HCT116 (cell line): ENCODE measurements around the gene RRBP1. TPM values are rescaled to one million over a fixed set of nuclear protein-coding genes. Genes with fewer than 3 reads are reported as not detected.

Experiments
- ATAC-seq: fragments of 200-7000 bp; cut with Tn5 transposase; 2 replicates; pipeline ENCODE4 v1.9.1; 2020; ENCODE audit warnings: mild to moderate bottlenecking, moderate library complexity
- BruUV-seq: library from RNA; stranded (reverse); fragments of 400-500 nt; replicated peaks from 2 replicates; lab custom pipeline; 2021; lab: Mats Ljungman, UMichigan
- CTCF ChIA-PET: fragments of 300-600 bp; sonication (Branson Sonifier 250); formaldehyde crosslinking; loops from one replicate; lab custom pipeline; 2021; ENCODE audit warnings: antibody characterized with exemption; lab: Charles Lee
- POLR2A ChIA-PET: fragments of 300-600, 350-600 bp; sonication (Branson Sonifier 250); formaldehyde crosslinking; loops from one replicate; lab custom pipeline; 2021; ENCODE audit warnings: antibody characterized with exemption; lab: Charles Lee
- RAD21 ChIA-PET, 2 experiments: fragments of 300-600 bp; sonication (Branson Sonifier 250); formaldehyde crosslinking; loops; one replicate each; lab custom pipeline; 2023; ENCODE audit warnings: low total read pairs in 2 of 2; ENCODE audit not compliant: uncharacterized antibody in 2 of 2, unreplicated experiment in 2 of 2, low non-redundant PET in 1 of 2; lab: Charles Lee
- DNase-seq: peaks from one replicate; pipeline ENCODE4 v3.0.0-alpha.2; 2010; ENCODE audit warnings: low read depth, low spot score
- H2AFZ ChIP-seq: fragments of 200-600 bp; shearing (Covaris generic), sonication (generic); 2 replicates; pipeline ENCODE4 v1.6.1; 2017; ENCODE audit warnings: low read depth, mixed run types, mixed read lengths, antibody characterized with exemption, low read length; ENCODE audit not compliant: poor library complexity, severe bottlenecking
- H3K27ac ChIP-seq: 2 replicates; pipeline ENCODE4 v1.5.1; 2012; ENCODE audit warnings: low read depth, low read length
- H3K27me3 ChIP-seq: fragments of 200-600 bp; sonication (generic); 2 replicates; pipeline ENCODE4 v1.6.1; 2016; ENCODE audit warnings: mixed run types, low read length, mixed read lengths; ENCODE audit not compliant: insufficient read depth
- H3K36me3 ChIP-seq, 2 experiments: fragments of 200-500 bp in 1 of 2; fragments of 200-600 bp in 1 of 2; sonication (Bioruptor generic) in 1 of 2; sonication (generic) in 1 of 2; 2 replicates each; pipeline versions ENCODE4 v1.5.1 to v1.6.1; 2014 to 2016; ENCODE audit warnings: low read length in 2 of 2, inconsistent platforms in 1 of 2, mixed read lengths in 1 of 2, mixed run types in 1 of 2; ENCODE audit not compliant: insufficient read depth in 2 of 2, control insufficient read depth in 1 of 2
- H3K4me1 ChIP-seq, 2 experiments: fragments of 200-600 bp in 1 of 2; sonication (generic) in 1 of 2; 2 replicates each; pipeline versions ENCODE4 v1.5.1 to v1.6.1; 2012 to 2017; ENCODE audit warnings: low read length in 2 of 2, inconsistent platforms in 1 of 2, mild to moderate bottlenecking in 1 of 2, mixed read lengths in 1 of 2, mixed run types in 1 of 2, moderate library complexity in 1 of 2; ENCODE audit not compliant: insufficient read depth in 2 of 2, control insufficient read depth in 1 of 2
- H3K4me2 ChIP-seq: fragments of 200-600 bp; sonication (generic); 2 replicates; pipeline ENCODE4 v1.6.1; 2017; ENCODE audit warnings: mixed run types, low read length, mixed read lengths
- H3K4me3 ChIP-seq, 2 experiments: fragments of 200-600 bp in 1 of 2; sonication (generic) in 1 of 2; replicated peaks in 1 of 2; 2 replicates each; pipeline ENCODE4 v1.5.1; 2011 to 2016; ENCODE audit warnings: low read length in 2 of 2, control low read depth in 1 of 2, low read depth in 1 of 2, mild to moderate bottlenecking in 1 of 2, mixed read lengths in 1 of 2, mixed run types in 1 of 2
- H3K79me2 ChIP-seq: fragments of 200-600 bp; sonication (generic); 2 replicates; pipeline ENCODE4 v1.6.1; 2017; ENCODE audit warnings: mild to moderate bottlenecking, mixed run types, low read length, moderate library complexity, mixed read lengths; ENCODE audit not compliant: insufficient read depth
- H3K9ac ChIP-seq: fragments of 200-600 bp; sonication (generic); 2 replicates; pipeline ENCODE4 v1.6.1; 2016; ENCODE audit warnings: low read length, mixed read lengths
- H3K9me2 ChIP-seq: fragments of 200-600 bp; sonication (generic), shearing (Covaris generic); 2 replicates; pipeline ENCODE4 v1.6.1; 2017; ENCODE audit warnings: mixed run types, mild to moderate bottlenecking, moderate library complexity; ENCODE audit not compliant: insufficient read depth
- H3K9me3 ChIP-seq, 2 experiments: fragments of 200-500 bp in 1 of 2; fragments of 200-600 bp in 1 of 2; sonication (Bioruptor generic) in 1 of 2; sonication (generic) in 1 of 2; 2 replicates each; pipeline ENCODE4 v1.6.1; 2014 to 2017; ENCODE audit warnings: low read length in 2 of 2, mixed read lengths in 2 of 2, inconsistent platforms in 1 of 2, low read depth in 1 of 2, mild to moderate bottlenecking in 1 of 2, mixed run types in 1 of 2, moderate library complexity in 1 of 2; ENCODE audit not compliant: control insufficient read depth in 1 of 2, insufficient read depth in 1 of 2
- H4K20me1 ChIP-seq: fragments of 200-600 bp; sonication (generic), shearing (Covaris generic); 2 replicates; pipeline ENCODE4 v1.6.1; 2017; ENCODE audit warnings: mixed run types, mild to moderate bottlenecking, moderate library complexity; ENCODE audit not compliant: insufficient read depth
- CEBPB ChIP-seq: IDR thresholded peaks from 2 replicates; pipeline ENCODE4 v1.6.1; 2012; ENCODE audit warnings: low read depth
- ELF1 ChIP-seq: IDR thresholded peaks from 2 replicates; pipeline ENCODE4 v1.6.1; 2012; ENCODE audit warnings: low read depth, borderline replicate concordance
- EZH2 ChIP-seq: fragments of 200-600 bp; sonication (generic); IDR thresholded peaks from 2 replicates; pipeline ENCODE4 v1.6.1; 2017; ENCODE audit warnings: antibody characterized with exemption, mixed run types
- EZH2phosphoT487 ChIP-seq: fragments of 200-600 bp; IDR thresholded peaks from 2 replicates; pipeline ENCODE4 v1.6.1; 2018; ENCODE audit warnings: antibody characterized with exemption, borderline replicate concordance
- FOSL1 ChIP-seq: IDR thresholded peaks from 2 replicates; pipeline ENCODE4 v1.6.1; 2012; ENCODE audit warnings: low read depth
- JUND ChIP-seq: IDR thresholded peaks from 2 replicates; pipeline ENCODE4 v1.6.1; 2012
- POLR2A ChIP-seq: IDR thresholded peaks from 2 replicates; pipeline ENCODE4 v1.7.0; 2011; ENCODE audit warnings: borderline replicate concordance; ENCODE audit not compliant: insufficient read depth, insufficient read length; ENCODE audit errors: extremely low read depth
- RAD21 ChIP-seq: IDR thresholded peaks from 2 replicates; pipeline ENCODE4 v1.6.1; 2012; ENCODE audit warnings: low read depth, mild to moderate bottlenecking
- SIN3A ChIP-seq: IDR thresholded peaks from 2 replicates; pipeline ENCODE4 v1.6.1; 2012; ENCODE audit warnings: low read depth
- SP1 ChIP-seq: IDR thresholded peaks from 2 replicates; pipeline ENCODE4 v1.6.1; 2012; ENCODE audit warnings: low read depth
- TCF7L2 ChIP-seq: IDR thresholded peaks from 2 replicates; pipeline ENCODE4 v1.7.0; 2011; ENCODE audit warnings: borderline replicate concordance, inconsistent platforms; ENCODE audit not compliant: insufficient read depth, insufficient read length; ENCODE audit errors: extremely low read depth
- ZFX ChIP-seq: fragments of 450-650 bp; IDR thresholded peaks from 2 replicates; pipeline ENCODE4 v1.6.1; 2017
- intact Hi-C: fragments of 100-400 bp; cut with micrococcal nuclease; formaldehyde crosslinking; loops from 2 replicates; pipeline ENCODE4 v1.10.0; 2022
- total RNA-seq: library from RNA; stranded (reverse); gene quantifications from one replicate; pipeline ENCODE4 v1.2.1, GENCODE V29; 2021; ENCODE audit not compliant: unreplicated experiment
- TF ChIP-seq, protein P1 (sequence below): IDR thresholded peaks from 2 replicates; pipeline ENCODE4 v1.6.1; 2012
- TF ChIP-seq, protein P2 (sequence below): IDR thresholded peaks from 2 replicates; pipeline ENCODE4 v1.6.1; 2011; ENCODE audit warnings: mild to moderate bottlenecking, low read length, moderate library complexity; ENCODE audit not compliant: insufficient replicate concordance; ENCODE audit errors: extremely low read depth
- TF ChIP-seq, protein P3 (sequence below): IDR thresholded peaks from 2 replicates; pipeline ENCODE4 v1.6.1; 2012

RRBP1 gene
- total RNA-seq, 1 experiment from 2014 or later: 123 TPM

DNA sequence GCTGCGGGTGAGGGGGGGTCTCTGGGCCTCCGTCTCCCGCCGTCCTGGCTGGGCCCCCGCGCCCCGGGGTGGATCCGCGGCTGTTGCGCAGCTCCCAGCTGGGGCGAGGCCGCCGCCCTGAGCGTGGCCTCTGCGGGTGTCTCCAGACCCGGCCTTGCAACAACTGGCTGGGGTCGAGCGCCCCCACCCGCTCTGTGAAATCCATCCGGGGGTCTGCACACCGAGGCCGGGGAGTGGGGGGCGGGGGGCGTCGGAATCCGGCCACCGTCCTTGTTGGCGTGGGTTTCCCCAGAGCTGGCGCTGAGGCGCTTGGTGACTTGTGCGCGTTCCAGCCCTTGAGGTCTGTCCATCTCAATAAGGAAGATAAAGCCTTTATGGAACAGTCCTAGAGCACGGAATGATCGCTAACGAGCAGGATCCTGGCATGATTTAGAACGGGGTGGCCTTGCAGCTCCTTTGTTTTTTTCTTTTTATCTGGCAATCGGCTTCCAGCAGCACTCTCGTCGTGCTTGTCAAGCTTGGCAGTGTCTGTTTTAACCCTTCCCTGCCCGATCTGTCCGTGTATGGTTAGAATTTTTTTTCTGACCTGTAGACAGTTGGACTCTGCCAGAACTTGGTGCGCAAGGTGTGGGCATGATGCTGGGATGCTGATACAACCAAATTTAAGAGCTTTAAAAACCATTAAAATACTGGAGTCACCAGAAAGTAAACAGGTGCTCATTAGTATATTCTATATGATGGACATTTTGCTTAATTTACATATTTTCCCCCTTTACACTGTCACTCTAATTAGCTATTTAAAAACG lies 111.5 kb downstream of the RRBP1 start:
- ATAC-seq: peak; percentile 29
- Histone ChIP-seq H3K27ac (peak overlapping the region; percentile 98), H3K9me3 (no peaks in the 10 kb centered on the region), H2AFZ (no peak overlapping the region), H3K79me2 (peaks cover 63% of the 10 kb centered on the region), H3K4me3 (peak overlapping the region; percentile 71 to 90), H3K27me3 (no peaks in the 10 kb centered on the region), H3K9ac (peak overlapping the region; percentile 93), H4K20me1 (peaks cover 22% of the 10 kb centered on the region; the same call in 1 of the 2 replicates), H3K4me1 (peaks cover 30 to 46% of the 10 kb centered on the region in 2 experiments), H3K4me2 (peak overlapping the region; percentile 85), H3K9me2 (no peaks in the 10 kb centered on the region), H3K36me3 (peaks cover 0 to 6% of the 10 kb centered on the region in 2 experiments; a peak in 2 of 4 replicates)
- TF ChIP-seq JUND: no peak
- TF ChIP-seq ZFX: peak; percentile 66
- 0 out of 2 replicates have a peak, but pooled peaks have one; percentile 3 for TF ChIP-seq SIN3A
- peak; percentile 9 for TF ChIP-seq RAD21
- RAD21 ChIA-PET: interaction anchor here (0.7 to 1.1 kb wide), 3 partner anchors 14 to 52 kb away, joined by 3 to 4 read pairs (median 4); no protein-coding TSS in a partner anchor
- CTCF ChIA-PET: interaction anchor here (0.7 to 1.5 kb wide), 5 partner anchors 9 to 79 kb away, joined by 3 to 5 read pairs (median 3); no protein-coding TSS in a partner anchor
- POLR2A ChIA-PET: interaction anchor here (0.8 to 2.1 kb wide), 13 partner anchors 9 to 112 kb away, joined by 3 to 38 read pairs (median 4); partner anchors contain the start of genes BFSP1 and RRBP1
- BruUV-seq: TSS peak; percentile 41
- intact Hi-C loops: no loop called here
- peak; percentile 15 for DNase-seq

DNA sequence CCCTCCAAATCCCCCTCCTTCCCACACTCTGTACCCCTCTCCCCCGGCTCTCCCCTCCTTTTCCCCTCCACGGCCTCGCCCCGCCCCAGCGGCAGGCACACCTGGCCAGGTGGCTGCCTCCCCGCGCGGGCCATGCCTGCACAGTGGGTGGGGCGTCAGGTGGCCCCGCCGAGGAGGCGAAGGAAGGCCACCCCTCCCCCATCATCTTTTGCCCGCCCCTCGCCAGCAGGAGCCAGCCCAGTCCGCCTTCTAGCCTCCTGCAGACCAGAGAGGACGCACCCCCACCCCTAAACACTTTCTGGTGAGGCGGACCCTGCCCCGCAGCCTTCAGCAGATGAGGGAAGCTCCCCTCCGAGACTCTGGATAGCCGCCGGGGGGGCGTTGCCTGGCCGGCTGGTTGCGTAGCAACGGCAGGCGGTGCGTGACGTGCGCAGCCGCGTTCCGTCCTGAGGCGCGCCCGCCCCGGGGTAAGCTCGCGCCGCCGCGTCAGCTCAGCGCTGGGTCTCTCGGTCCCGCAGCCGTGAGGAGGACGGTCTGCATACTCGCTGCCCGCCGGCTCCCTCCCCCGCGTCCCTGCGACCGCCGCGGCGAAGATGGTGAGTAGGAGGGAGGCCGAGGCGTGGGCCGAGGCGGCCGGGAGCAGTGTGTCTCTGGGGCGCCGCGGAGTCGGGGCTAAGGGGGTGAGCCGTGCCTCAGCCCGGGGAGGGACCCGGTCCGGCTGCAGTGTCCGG lies 112.3 kb downstream of the RRBP1 start, which contains the start of gene DSTN:
Gene DSTN, plus strand, starts transcription at position 460 of the 731 bp plus-strand sequence. Its CDS starts 134 bp downstream, at position 594.
- intact Hi-C loops: loop anchor here (1.0 kb wide), 2 partner anchors 11 to 32 kb away; no protein-coding TSS in a partner anchor
- TF ChIP-seq, protein P1, sequence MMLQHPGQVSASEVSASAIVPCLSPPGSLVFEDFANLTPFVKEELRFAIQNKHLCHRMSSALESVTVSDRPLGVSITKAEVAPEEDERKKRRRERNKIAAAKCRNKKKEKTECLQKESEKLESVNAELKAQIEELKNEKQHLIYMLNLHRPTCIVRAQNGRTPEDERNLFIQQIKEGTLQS: no peak
- TF ChIP-seq POLR2A (peak; percentile 63), EZH2phosphoT487 (no peak), ELF1 (no peak), SP1 (peak; percentile 43; the same call in 1 of the 2 replicates), RAD21 (no peak), CEBPB (no peak), FOSL1 (no peak), ZFX (peak; percentile 79; the same call in 1 of the 2 replicates), EZH2 (no peak), TCF7L2 (no peak)
- TF ChIP-seq, protein P2, sequence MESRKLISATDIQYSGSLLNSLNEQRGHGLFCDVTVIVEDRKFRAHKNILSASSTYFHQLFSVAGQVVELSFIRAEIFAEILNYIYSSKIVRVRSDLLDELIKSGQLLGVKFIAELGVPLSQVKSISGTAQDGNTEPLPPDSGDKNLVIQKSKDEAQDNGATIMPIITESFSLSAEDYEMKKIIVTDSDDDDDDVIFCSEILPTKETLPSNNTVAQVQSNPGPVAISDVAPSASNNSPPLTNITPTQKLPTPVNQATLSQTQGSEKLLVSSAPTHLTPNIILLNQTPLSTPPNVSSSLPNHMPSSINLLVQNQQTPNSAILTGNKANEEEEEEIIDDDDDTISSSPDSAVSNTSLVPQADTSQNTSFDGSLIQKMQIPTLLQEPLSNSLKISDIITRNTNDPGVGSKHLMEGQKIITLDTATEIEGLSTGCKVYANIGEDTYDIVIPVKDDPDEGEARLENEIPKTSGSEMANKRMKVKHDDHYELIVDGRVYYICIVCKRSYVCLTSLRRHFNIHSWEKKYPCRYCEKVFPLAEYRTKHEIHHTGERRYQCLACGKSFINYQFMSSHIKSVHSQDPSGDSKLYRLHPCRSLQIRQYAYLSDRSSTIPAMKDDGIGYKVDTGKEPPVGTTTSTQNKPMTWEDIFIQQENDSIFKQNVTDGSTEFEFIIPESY: no peak
- TF ChIP-seq, protein P3, sequence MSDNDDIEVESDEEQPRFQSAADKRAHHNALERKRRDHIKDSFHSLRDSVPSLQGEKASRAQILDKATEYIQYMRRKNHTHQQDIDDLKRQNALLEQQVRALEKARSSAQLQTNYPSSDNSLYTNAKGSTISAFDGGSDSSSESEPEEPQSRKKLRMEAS: peak; percentile 77

More for the DNA sequence above, 112.3 kb downstream of the RRBP1 start, which contains the start of gene DSTN:
- Histone ChIP-seq H3K9me2 (no peaks in the 10 kb centered on the region), H3K4me1 (peaks cover 37 to 53% of the 10 kb centered on the region in 2 experiments), H3K4me2 (peak within 1 kb of the TSS; percentile 85), H2AFZ (no peak within 1 kb of the TSS), H3K4me3 (peak within 1 kb of the TSS; percentile 71 to 90), H3K9me3 (no peaks in the 10 kb centered on the region), H3K36me3 (peaks cover 0 to 6% of the 10 kb centered on the region in 2 experiments; a peak in 2 of 4 replicates), H3K79me2 (peaks cover 55% of the 10 kb centered on the region), H3K27ac (peak within 1 kb of the TSS; percentile 98), H3K9ac (peak within 1 kb of the TSS; percentile 93), H4K20me1 (peaks cover 22% of the 10 kb centered on the region; the same call in 1 of the 2 replicates), H3K27me3 (no peaks in the 10 kb centered on the region)
- DNase-seq: peak; percentile 78
- CTCF ChIA-PET: interaction anchor here (0.7 to 1.1 kb wide), 4 partner anchors 9 to 80 kb away, joined by 3 to 5 read pairs (median 4); no protein-coding TSS in a partner anchor
- POLR2A ChIA-PET: interaction anchor here (0.7 to 2.1 kb wide), 13 partner anchors 9 to 718 kb away, joined by 3 to 38 read pairs (median 4); partner anchors contain the start of genes BFSP1, RRBP1 and ZNF133
- BruUV-seq: no TSS peak
- RAD21 ChIA-PET: interaction anchor here (0.7 to 1.1 kb wide), 3 partner anchors 13 to 51 kb away, joined by 3 to 4 read pairs (median 4); no protein-coding TSS in a partner anchor
- ATAC-seq: peak; percentile 77
